ENCODE results near the gene GUCA2B.

GUCA2B gene

GRCh38 chr1:42167611-42168390 lies 14.6 kb downstream of the GUCA2B start:
- ChIA-PET CTCF (no interaction called here), POLR2A (no interaction called here)
- no peak for DNase-seq (ENCODE audit: extremely low spot score)
- TF ChIP-seq CTCF (IDR thresholded peaks at IDR 0.05; ENCODE audit: control extremely low read depth, extremely low read depth, low read depth, missing control alignments), result no peak

- POLR2A ChIA-PET, result no interaction called here
These were observed 15.1 kb downstream of the GUCA2B start for GRCh38 chr1:42168391-42168670.

GRCh38 chr1:42168763-42169162 lies 15.6 kb downstream of the GUCA2B start:
- ChIA-PET CTCF (interaction anchor here (1.0 to 1.6 kb wide), 2 partner anchors 9 to 594 kb away, joined by 3 to 4 read pairs; no protein-coding TSS in a partner anchor), POLR2A (no interaction called here)
- no peak for TF ChIP-seq CTCF (IDR thresholded peaks at IDR 0.05; ENCODE audit: control extremely low read depth, extremely low read depth, low read depth, missing control alignments)
- no peak for DNase-seq (ENCODE audit: extremely low spot score)

More at GRCh38 chr1:42168391-42168670, 15.1 kb downstream of the GUCA2B start:
- CTCF ChIA-PET, result interaction anchor here (1.0 to 1.6 kb wide), 2 partner anchors 9 to 594 kb away, joined by 3 to 4 read pairs; no protein-coding TSS in a partner anchor
- TF ChIP-seq CTCF (IDR thresholded peaks at IDR 0.05; ENCODE audit: control extremely low read depth, extremely low read depth, low read depth, missing control alignments), result no peak
- DNase-seq (ENCODE audit: extremely low spot score), result no peak

- CTCF ChIA-PET, result interaction anchor here (1.2 to 5.0 kb wide), 5 partner anchors 11 to 596 kb away, joined by 3 to 44 read pairs (median 6); no protein-coding TSS in a partner anchor
- POLR2A ChIA-PET, result no interaction called here
- TF ChIP-seq CTCF (IDR thresholded peaks at IDR 0.05; ENCODE audit: control extremely low read depth, extremely low read depth, low read depth, missing control alignments), result no peak
- no peak for DNase-seq (ENCODE audit: extremely low spot score)
These were observed 17.8 kb downstream of the GUCA2B start for GRCh38 chr1:42170779-42171621.

GRCh38 chr1:42171679-42172266 lies 18.6 kb downstream of the GUCA2B start:
- DNase-seq (ENCODE audit: extremely low spot score), result no peak
- CTCF ChIA-PET, result interaction anchor here (1.1 to 5.0 kb wide), 8 partner anchors 12 to 656 kb away, joined by 3 to 44 read pairs (median 12); no protein-coding TSS in a partner anchor
- TF ChIP-seq CTCF (IDR thresholded peaks at IDR 0.05; ENCODE audit: control extremely low read depth, extremely low read depth, low read depth, missing control alignments), result no peak
- POLR2A ChIA-PET, result no interaction called here
